Muscle of back (tissue), 11 donors: ENCODE data around the gene CMTM1. TPM values are rescaled to one million over a fixed set of nuclear protein-coding genes. Genes with fewer than 3 reads are reported as not detected.
"Not testable (repeated sequence)": the region's sequence is repeated elsewhere in the genome, so short reads cannot be mapped to it uniquely, and the experiment has no call there.

Experiments
- DNase-seq, 3 donors: peaks; one replicate each; pipeline versions ENCODE4 v3.0.0 to v3.0.0-alpha.2; 2013
- polyA plus RNA-seq, 10 donors: library from polyadenylated mRNA; unstranded; fragments of 120-200 nt; gene quantifications; one replicate each; pipeline ENCODE4 v1.2.1, GENCODE V29; 2013; ENCODE audit not compliant: insufficient read length in 10 of 10

The CMTM1 gene
- polyA plus RNA-seq, 10 donors = 2.7 to 8.6 (median 5.6) TPM

- DNase-seq = no peak
These were observed 48.0 kb downstream of the CMTM1 start for GRCh38 chr16:66614161-66614802.

- no peak for DNase-seq
These were observed 49.9 kb downstream of the CMTM1 start for GRCh38 chr16:66616169-66616568.

GRCh38 chr16:66616592-66616991 lies 50.4 kb downstream of the CMTM1 start:
- DNase-seq = no peak

- DNase-seq = no peak
These were observed 50.8 kb downstream of the CMTM1 start for GRCh38 chr16:66617010-66617434.

- no peak for DNase-seq
These were observed 51.5 kb downstream of the CMTM1 start for GRCh38 chr16:66617728-66618127.

GRCh38 chr16:66618588-66619375 lies 52.5 kb downstream of the CMTM1 start:
- DNase-seq = peak in 1 of 3 donors; percentile 88

- peak in 1 of 3 donors; percentile 59 for DNase-seq
These were observed 53.5 kb downstream of the CMTM1 start for GRCh38 chr16:66619534-66620428.

GRCh38 chr16:66620429-66620795 lies 54.2 kb downstream of the CMTM1 start:
- no peak for DNase-seq

GRCh38 chr16:66621973-66622372 lies 55.7 kb downstream of the CMTM1 start:
- DNase-seq = no peak

GRCh38 chr16:66622863-66623262 lies 56.6 kb downstream of the CMTM1 start:
- DNase-seq = no peak

- no peak for DNase-seq
These were observed 57.5 kb downstream of the CMTM1 start for GRCh38 chr16:66623755-66624154.

- DNase-seq = not testable (repeated sequence)
These were observed 61.6 kb downstream of the CMTM1 start for GRCh38 chr16:66627611-66628378.

Other genes starting within 250 kb of the CMTM1 start
- gene CDH5, start 199.7 kb upstream of the CMTM1 start, polyA plus RNA-seq = 100 to 1,000 TPM in 2 of 10 donors, 10 to 100 TPM in 8; 69.5 to 111 (median 85.2) TPM
- 1 to 10 TPM in 6 of 10 donors, under 1 TPM in 4; 0.75 to 1.6 (median 1.1) TPM for gene BEAN1, start 139.1 kb upstream of the CMTM1 start, polyA plus RNA-seq
- 10 to 100 TPM; 12.0 to 20.3 (median 15.8) TPM for gene TK2, start 16.3 kb upstream of the CMTM1 start, polyA plus RNA-seq
- 10 to 100 TPM; 24.7 to 39.5 (median 26.5) TPM for gene CKLF, start 13.9 kb upstream of the CMTM1 start, polyA plus RNA-seq
- under 1 TPM in 9 of 10 donors, not detected in 1; 0.26 to 0.79 (median 0.49) TPM for gene CMTM2, start 13.0 kb downstream of the CMTM1 start, polyA plus RNA-seq
- 10 to 100 TPM; 48.9 to 73.7 (median 62.4) TPM for gene CMTM3, start 38.3 kb downstream of the CMTM1 start, polyA plus RNA-seq
- gene CMTM4, start 130.3 kb downstream of the CMTM1 start, polyA plus RNA-seq = 10 to 100 TPM in 6 of 10 donors, 1 to 10 TPM in 4; 8.5 to 15.5 (median 10.8) TPM
- gene DYNC1LI2, start 185.2 kb downstream of the CMTM1 start, polyA plus RNA-seq = 100 to 1,000 TPM in 3 of 10 donors, 10 to 100 TPM in 7; 68.8 to 117 (median 89.5) TPM
- gene TERB1, start 235.1 kb downstream of the CMTM1 start, polyA plus RNA-seq = under 1 TPM in 2 of 10 donors, not detected in 8; 0.13 to 0.41 TPM